Measurements from ENCODE around the gene TMED3. TPM values are rescaled to one million over a fixed set of nuclear protein-coding genes. Genes with fewer than 3 reads are reported as not detected.
A peak's percentile ranks its signal among the peaks of the same experiment; 100 is the strongest.

TMED3 gene
- total and polyA plus RNA-seq, 4 experiments from 2014 or later, result 20.2 to 81.0 (median 36.3) TPM

DNA sequence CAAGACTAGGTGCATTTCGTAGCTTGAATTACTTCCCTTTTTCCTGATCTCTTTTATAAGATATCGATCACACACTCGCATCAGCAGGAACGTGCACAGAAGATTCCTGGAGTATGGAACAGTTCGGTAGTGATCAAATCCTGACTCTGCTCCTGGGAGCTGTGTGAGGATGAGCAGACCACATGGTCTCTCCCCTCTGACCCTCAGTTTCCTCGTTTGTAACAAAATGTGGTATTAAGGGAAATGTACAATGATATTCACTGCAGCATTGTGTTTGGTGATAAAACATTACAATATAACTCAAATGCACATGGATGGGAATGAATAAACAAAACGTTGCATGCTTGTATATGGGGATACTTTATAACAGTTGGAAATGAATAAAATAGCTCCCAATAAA is 26.7 kb downstream of the TMED3 start:
- H3K4me1 ChIP-seq (ENCODE audit: insufficient read depth, low read length), result no peaks in the 10 kb centered on the region
- no peak for DNase-seq
- no peaks in the 10 kb centered on the region for H3K36me3 Mint-ChIP-seq
- no peaks in the 10 kb centered on the region for H3K9me3 Mint-ChIP-seq
- H3K27ac ChIP-seq (ENCODE audit: low read depth, low read length), result no peak overlapping the region
- no peaks in the 10 kb centered on the region for H3K27me3 Mint-ChIP-seq
- no peak overlapping the region for H3K27ac Mint-ChIP-seq
- no peaks in the 10 kb centered on the region for H3K36me3 ChIP-seq (ENCODE audit: insufficient read depth, low read length)
- no peak overlapping the region for H3K4me3 ChIP-seq (ENCODE audit: low read length in 2 of 2)
- peaks cover 0 to 4% (median 0%) of the 10 kb centered on the region in 4 donors for H3K4me1 Mint-ChIP-seq
- no peaks in the 10 kb centered on the region for H3K27me3 ChIP-seq (ENCODE audit: insufficient read depth, low read length)
- ChIA-PET POLR2A (ENCODE audit: partially characterized antibody) (no interaction called here), CTCF (ENCODE audit: partially characterized antibody) (no interaction called here)
- intact Hi-C loops (cut with micrococcal nuclease), result no loop called here
- H3K4me3 Mint-ChIP-seq, result no peak overlapping the region
- no peaks in the 10 kb centered on the region for H3K9me3 ChIP-seq (ENCODE audit: control insufficient read depth in 1 of 2, low read length in 2 of 2)

DNA sequence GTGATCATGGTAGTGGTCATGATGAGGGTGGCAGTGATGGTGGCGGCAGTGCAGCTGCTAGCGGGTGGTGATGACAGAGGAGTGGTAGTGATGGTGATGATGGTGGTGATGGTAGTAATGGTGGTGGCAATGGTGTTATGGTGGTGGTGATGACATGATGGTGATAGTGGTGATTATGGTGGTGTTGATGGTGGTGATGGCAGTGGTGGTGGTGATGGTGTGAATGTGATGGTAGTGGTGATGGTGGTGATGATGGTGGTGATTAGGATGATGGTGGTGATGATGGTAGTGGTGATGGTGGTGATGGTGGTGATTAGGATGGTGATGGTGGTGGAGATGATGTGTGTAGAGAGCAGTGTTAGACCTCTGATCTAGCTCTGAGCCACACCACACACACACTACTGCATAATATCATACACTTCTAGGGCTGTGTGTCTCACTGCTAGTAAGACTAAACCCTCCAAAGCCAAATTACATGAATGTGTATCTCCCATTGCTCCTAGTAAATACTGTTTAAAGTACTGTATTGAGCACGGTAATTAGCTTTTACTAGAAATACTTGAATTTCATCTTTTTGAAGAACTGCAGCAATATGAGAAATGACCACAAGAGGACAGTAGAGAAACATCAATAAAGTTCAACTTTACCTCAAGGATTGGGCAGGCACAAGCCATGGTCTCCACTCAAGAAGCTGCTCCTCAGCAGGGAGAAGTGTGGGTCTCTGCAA is 28.8 kb downstream of the TMED3 start:
- H3K4me3 Mint-ChIP-seq, result no peak overlapping the region
- no peaks in the 10 kb centered on the region for H3K9me3 Mint-ChIP-seq
- Histone ChIP-seq H3K4me1 (ENCODE audit: insufficient read depth, low read length) (no peaks in the 10 kb centered on the region), H3K36me3 (ENCODE audit: insufficient read depth, low read length) (no peaks in the 10 kb centered on the region), H3K9me3 (ENCODE audit: control insufficient read depth in 1 of 2, low read length in 2 of 2) (no peaks in the 10 kb centered on the region), H3K27ac (ENCODE audit: low read depth, low read length) (no peak overlapping the region), H3K27me3 (ENCODE audit: insufficient read depth, low read length) (no peaks in the 10 kb centered on the region), H3K4me3 (ENCODE audit: low read length in 2 of 2) (no peak overlapping the region)
- POLR2A ChIA-PET (ENCODE audit: partially characterized antibody), result no interaction called here
- no peaks in the 10 kb centered on the region for H3K36me3 Mint-ChIP-seq
- CTCF ChIA-PET (ENCODE audit: partially characterized antibody), result interaction anchor here (0.9 to 1.7 kb wide), 7 partner anchors 12 to 832 kb away, joined by 3 to 7 read pairs (median 4); no protein-coding TSS in a partner anchor
- no peak overlapping the region for H3K27ac Mint-ChIP-seq
- intact Hi-C loops (cut with micrococcal nuclease), result loop anchor here (1.0 kb wide), 1 partner anchor 514 kb away; no protein-coding TSS in a partner anchor
- H3K27me3 Mint-ChIP-seq, result no peaks in the 10 kb centered on the region
- peaks cover 0 to 4% (median 0%) of the 10 kb centered on the region in 4 donors for H3K4me1 Mint-ChIP-seq
- peak in 1 of 5 donors; percentile 6 for DNase-seq

DNA sequence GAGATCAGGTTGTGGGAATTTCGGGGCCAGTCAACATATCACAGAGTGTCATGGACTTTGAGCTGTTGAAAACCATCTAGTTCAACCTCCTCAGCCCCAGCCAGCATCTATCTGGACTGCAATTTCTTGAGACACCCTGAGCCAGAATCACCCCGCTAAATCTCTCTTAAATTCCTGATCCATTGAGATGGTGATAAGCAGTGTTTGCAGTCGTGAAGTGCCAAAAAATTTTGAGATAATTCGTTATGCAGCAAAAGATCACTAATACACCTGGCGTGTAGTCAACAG is 29.3 kb downstream of the TMED3 start:
- H3K27ac Mint-ChIP-seq, result no peak overlapping the region

DNA sequence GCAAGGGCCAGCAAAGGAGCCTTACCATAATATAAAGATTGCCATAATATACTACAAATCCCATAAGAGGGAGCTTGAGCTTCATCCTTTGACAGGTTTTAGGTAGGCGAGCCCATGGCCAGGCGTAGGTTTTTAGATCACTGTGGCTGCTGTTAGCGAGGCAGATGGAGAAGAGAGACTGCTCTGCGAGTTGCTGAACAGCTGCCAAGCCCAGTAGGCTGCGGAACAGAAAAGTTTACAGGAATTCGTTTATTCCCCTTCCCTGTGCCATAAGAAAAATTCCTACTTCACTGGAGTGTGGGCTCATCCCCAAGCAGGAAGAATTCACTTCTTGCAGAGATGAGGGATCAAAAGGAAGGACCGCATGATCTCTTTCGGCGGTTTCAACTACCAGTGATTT is 30.5 kb downstream of the TMED3 start:
- ChIA-PET CTCF (ENCODE audit: partially characterized antibody) (interaction anchor here (1.0 kb wide), 1 partner anchor 512 kb away, joined by 3 read pairs; no protein-coding TSS in a partner anchor), POLR2A (ENCODE audit: partially characterized antibody) (no interaction called here)
- Mint-ChIP-seq H3K27ac (no peak overlapping the region), H3K4me1 (peaks cover 0 to 4% (median 0%) of the 10 kb centered on the region in 4 donors), H3K27me3 (no peaks in the 10 kb centered on the region), H3K36me3 (peaks cover 0 to 7% of the 10 kb centered on the region in 2 donors), H3K4me3 (peak overlapping the region in 1 of 8 donors; percentile 5), H3K9me3 (peaks cover 0 to 2% (median 0%) of the 10 kb centered on the region in 8 donors)
- no peaks in the 10 kb centered on the region for H3K4me1 ChIP-seq (ENCODE audit: insufficient read depth, low read length)
- no peak overlapping the region for H3K27ac ChIP-seq (ENCODE audit: low read depth, low read length)
- H3K36me3 ChIP-seq (ENCODE audit: insufficient read depth, low read length), result no peaks in the 10 kb centered on the region
- H3K27me3 ChIP-seq (ENCODE audit: insufficient read depth, low read length), result no peaks in the 10 kb centered on the region
- intact Hi-C loops (cut with micrococcal nuclease), result no loop called here
- H3K4me3 ChIP-seq (ENCODE audit: low read length in 2 of 2), result no peak overlapping the region
- no peak for DNase-seq
- H3K9me3 ChIP-seq (ENCODE audit: control insufficient read depth in 1 of 2, low read length in 2 of 2), result no peaks in the 10 kb centered on the region

More for the DNA sequence above, 29.3 kb downstream of the TMED3 start:
- Histone ChIP-seq H3K36me3 (ENCODE audit: insufficient read depth, low read length) (no peaks in the 10 kb centered on the region), H3K4me3 (ENCODE audit: low read length in 2 of 2) (no peak overlapping the region), H3K9me3 (ENCODE audit: control insufficient read depth in 1 of 2, low read length in 2 of 2) (no peaks in the 10 kb centered on the region), H3K27me3 (ENCODE audit: insufficient read depth, low read length) (no peaks in the 10 kb centered on the region), H3K27ac (ENCODE audit: low read depth, low read length) (no peak overlapping the region), H3K4me1 (ENCODE audit: insufficient read depth, low read length) (no peaks in the 10 kb centered on the region)
- H3K9me3 Mint-ChIP-seq, result peaks cover 0 to 1% (median 0%) of the 10 kb centered on the region in 8 donors
- peaks cover 0 to under 1% of the 10 kb centered on the region in 2 donors for H3K36me3 Mint-ChIP-seq
- DNase-seq, result no peak
- H3K4me1 Mint-ChIP-seq, result peaks cover 0 to 4% (median 0%) of the 10 kb centered on the region in 4 donors
- no peaks in the 10 kb centered on the region for H3K27me3 Mint-ChIP-seq
- CTCF ChIA-PET (ENCODE audit: partially characterized antibody), result interaction anchor here (0.9 to 1.7 kb wide), 7 partner anchors 12 to 832 kb away, joined by 3 to 7 read pairs (median 4); no protein-coding TSS in a partner anchor
- POLR2A ChIA-PET (ENCODE audit: partially characterized antibody), result no interaction called here
- no peak overlapping the region for H3K4me3 Mint-ChIP-seq
- intact Hi-C loops (cut with micrococcal nuclease), result loop anchor here (1.0 kb wide), 1 partner anchor 513 kb away; no protein-coding TSS in a partner anchor

DNA sequence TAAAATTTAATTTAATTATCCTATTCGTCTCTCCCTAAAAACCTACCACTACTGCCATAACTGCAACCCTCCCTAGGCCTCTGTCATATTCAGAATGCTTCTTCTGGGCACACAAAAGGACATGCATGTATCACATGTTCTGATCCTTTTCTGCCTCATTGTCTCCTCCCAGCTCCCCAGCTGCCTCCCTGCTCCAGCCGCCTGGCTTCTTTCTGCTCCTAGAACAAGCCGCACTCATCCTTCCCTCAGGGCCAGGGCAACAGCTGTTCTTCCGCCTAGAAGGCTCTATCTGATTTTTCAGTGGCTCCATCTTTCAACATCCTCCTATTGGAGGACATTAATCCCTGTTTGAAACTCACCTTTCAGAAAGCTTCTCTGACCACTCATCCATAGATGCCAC is 38.6 kb downstream of the TMED3 start:
- Histone ChIP-seq H3K4me3 (ENCODE audit: low read length in 2 of 2) (no peak overlapping the region), H3K27ac (ENCODE audit: low read depth, low read length) (no peak overlapping the region), H3K27me3 (ENCODE audit: insufficient read depth, low read length) (no peaks in the 10 kb centered on the region), H3K4me1 (ENCODE audit: insufficient read depth, low read length) (no peaks in the 10 kb centered on the region), H3K9me3 (ENCODE audit: control insufficient read depth in 1 of 2, low read length in 2 of 2) (no peaks in the 10 kb centered on the region), H3K36me3 (ENCODE audit: insufficient read depth, low read length) (no peaks in the 10 kb centered on the region)
- Mint-ChIP-seq H3K4me1 (peaks cover 0 to 2% (median 0%) of the 10 kb centered on the region in 4 donors), H3K27ac (no peak overlapping the region), H3K27me3 (no peaks in the 10 kb centered on the region), H3K9me3 (peaks cover 0 to 2% (median 0%) of the 10 kb centered on the region in 8 donors), H3K36me3 (peaks cover 0 to 20% of the 10 kb centered on the region in 2 donors), H3K4me3 (no peak overlapping the region)
- no peak for DNase-seq
- POLR2A ChIA-PET (ENCODE audit: partially characterized antibody), result no interaction called here
- intact Hi-C loops (cut with micrococcal nuclease), result no loop called here
- CTCF ChIA-PET (ENCODE audit: partially characterized antibody), result no interaction called here

DNA sequence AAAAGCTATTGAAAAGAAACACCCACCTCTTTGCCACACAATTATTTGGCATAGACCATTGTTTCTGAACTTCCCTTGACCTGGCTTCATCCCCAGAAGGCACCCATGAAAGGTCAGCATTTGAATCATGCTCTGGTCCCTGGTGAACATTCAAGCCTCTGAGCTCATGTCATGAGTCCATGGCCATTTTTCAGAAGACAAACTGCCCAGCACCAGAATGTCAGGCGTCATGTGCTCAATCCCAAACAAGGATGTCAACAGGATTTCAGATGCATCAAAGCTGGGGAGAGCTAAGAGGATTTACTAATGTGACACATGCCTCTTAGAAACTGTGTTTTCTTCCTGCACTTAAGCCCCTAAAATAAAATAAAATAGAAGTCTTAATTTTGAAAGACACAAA is 41.3 kb downstream of the TMED3 start:
- Mint-ChIP-seq H3K4me3 (no peak overlapping the region), H3K27me3 (no peaks in the 10 kb centered on the region), H3K9me3 (no peaks in the 10 kb centered on the region), H3K27ac (peak overlapping the region in 1 of 7 donors; percentile 39), H3K36me3 (peaks cover 0 to 17% of the 10 kb centered on the region in 2 donors), H3K4me1 (peaks cover 0 to 2% (median 0%) of the 10 kb centered on the region in 4 donors)
- H3K36me3 ChIP-seq (ENCODE audit: insufficient read depth, low read length), result no peaks in the 10 kb centered on the region
- intact Hi-C loops (cut with micrococcal nuclease), result no loop called here
- H3K4me1 ChIP-seq (ENCODE audit: insufficient read depth, low read length), result no peaks in the 10 kb centered on the region
- H3K27ac ChIP-seq (ENCODE audit: low read depth, low read length), result no peak overlapping the region
- CTCF ChIA-PET (ENCODE audit: partially characterized antibody), result interaction anchor here (0.6 to 1.0 kb wide), 2 partner anchors 12 to 641 kb away, joined by 3 read pairs; no protein-coding TSS in a partner anchor
- H3K9me3 ChIP-seq (ENCODE audit: control insufficient read depth in 1 of 2, low read length in 2 of 2), result no peaks in the 10 kb centered on the region
- no peak overlapping the region for H3K4me3 ChIP-seq (ENCODE audit: low read length in 2 of 2)
- no peaks in the 10 kb centered on the region for H3K27me3 ChIP-seq (ENCODE audit: insufficient read depth, low read length)
- DNase-seq, result no peak
- POLR2A ChIA-PET (ENCODE audit: partially characterized antibody), result no interaction called here

DNA sequence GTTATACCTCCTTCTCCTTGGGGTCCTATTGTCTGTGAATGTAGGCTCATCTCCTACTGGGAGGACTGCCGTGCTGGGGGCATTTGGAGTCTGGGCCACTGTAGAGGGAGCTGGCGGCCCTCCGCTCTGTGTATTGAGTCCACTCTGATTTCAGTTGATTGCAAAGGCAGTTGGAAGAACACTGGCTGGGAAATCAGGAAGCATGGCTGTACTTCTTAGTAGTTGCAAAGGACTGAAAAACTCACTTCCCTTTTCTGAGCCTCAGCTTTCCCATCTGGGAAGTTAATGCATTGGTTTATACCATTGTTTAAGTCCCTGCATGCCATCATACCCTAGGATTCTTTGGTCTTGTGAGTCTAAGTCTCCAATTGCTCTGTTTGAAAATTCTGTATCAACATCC is 46.7 kb downstream of the TMED3 start:
- Mint-ChIP-seq H3K27me3 (no peaks in the 10 kb centered on the region), H3K4me1 (no peaks in the 10 kb centered on the region), H3K27ac (no peak overlapping the region), H3K4me3 (no peak overlapping the region), H3K9me3 (no peaks in the 10 kb centered on the region), H3K36me3 (peaks cover 0 to 17% of the 10 kb centered on the region in 2 donors)
- no peaks in the 10 kb centered on the region for H3K9me3 ChIP-seq (ENCODE audit: control insufficient read depth in 1 of 2, low read length in 2 of 2)
- no peak for DNase-seq
- intact Hi-C loops (cut with micrococcal nuclease), result no loop called here
- ChIA-PET CTCF (ENCODE audit: partially characterized antibody) (no interaction called here), POLR2A (ENCODE audit: partially characterized antibody) (no interaction called here)
- no peak overlapping the region for H3K27ac ChIP-seq (ENCODE audit: low read depth, low read length)
- H3K4me1 ChIP-seq (ENCODE audit: insufficient read depth, low read length), result no peaks in the 10 kb centered on the region
- no peak overlapping the region for H3K4me3 ChIP-seq (ENCODE audit: low read length in 2 of 2)
- no peaks in the 10 kb centered on the region for H3K36me3 ChIP-seq (ENCODE audit: insufficient read depth, low read length)
- no peaks in the 10 kb centered on the region for H3K27me3 ChIP-seq (ENCODE audit: insufficient read depth, low read length)
